Lung (tissue), 12 donors: Measurements from ENCODE around the gene GINS3. TPM values are rescaled to one million over a fixed set of nuclear protein-coding genes. Genes with fewer than 3 reads are reported as not detected.

Experiments
- ATAC-seq: fragments of 200-7000 bp; cut with Tn5 transposase; one replicate; pipeline ENCODE4 v1.9.1; 2020; ENCODE audit warnings: moderate number of reproducible peaks; ENCODE audit not compliant: insufficient read depth, low FRiP score
- DNase-seq, 3 donors: peaks; one replicate each; pipeline ENCODE4 v3.0.0-alpha.2; 2013 to 2017
- H3K27ac ChIP-seq, 2 donors: one replicate each; pipeline ENCODE4 v1.5.1; 2013; ENCODE audit warnings: mild to moderate bottlenecking in 2 of 2, moderate library complexity in 2 of 2, control low read depth in 1 of 2, inconsistent platforms in 1 of 2, low read depth in 1 of 2, low read length in 1 of 2
- H3K27me3 ChIP-seq, 3 donors: one replicate each; pipeline ENCODE4 v1.5.1; 2013; ENCODE audit warnings: low read length in 2 of 3; ENCODE audit not compliant: control insufficient read depth in 3 of 3, insufficient read depth in 3 of 3
- H3K36me3 ChIP-seq, 4 donors: one replicate each; pipeline ENCODE4 v1.5.1; 2013; ENCODE audit warnings: low read length in 4 of 4, mild to moderate bottlenecking in 1 of 4, moderate library complexity in 1 of 4; ENCODE audit not compliant: control insufficient read depth in 4 of 4, insufficient read depth in 4 of 4
- H3K4me1 ChIP-seq, 5 donors: one replicate each; pipeline ENCODE4 v1.5.1; 2013; ENCODE audit warnings: low read length in 5 of 5, mild to moderate bottlenecking in 2 of 5, moderate library complexity in 1 of 5; ENCODE audit not compliant: control insufficient read depth in 5 of 5, insufficient read depth in 5 of 5
- H3K4me3 ChIP-seq: one replicate; pipeline ENCODE4 v1.5.1; 2013; ENCODE audit warnings: mild to moderate bottlenecking, control low read depth, moderate library complexity
- H3K9ac ChIP-seq, 2 donors: one replicate each; pipeline ENCODE4 v1.5.1; 2013; ENCODE audit warnings: low read length in 2 of 2, control low read depth in 1 of 2; ENCODE audit not compliant: insufficient read depth in 1 of 2
- H3K9me3 ChIP-seq, 4 donors: one replicate each; pipeline ENCODE4 v1.5.1; 2013; ENCODE audit warnings: low read length in 3 of 4, mild to moderate bottlenecking in 1 of 4, moderate library complexity in 1 of 4; ENCODE audit not compliant: control insufficient read depth in 4 of 4, insufficient read depth in 3 of 4
- CTCF ChIP-seq: IDR thresholded peaks from 2 replicates; pipeline ENCODE4 v1.5.1; 2012; ENCODE audit warnings: mild to moderate bottlenecking; ENCODE audit errors: control extremely low read depth, extremely low read depth
- WGBS, 2 donors: extraction: QIAGEN DNeasy Blood & Tissue Kit; methylation state at CpG; one replicate each; pipeline ENCODE4 v1.1.7; 2013; 5-methylcytosine and 5-hydroxymethylcytosine counted together
- polyA plus RNA-seq, 2 donors: library from polyadenylated mRNA; stranded (reverse); fragments of 200-250 nt; gene quantifications; one replicate each; pipeline ENCODE4 v1.2.1, GENCODE V29; 2013
- total RNA-seq, 2 donors: library from RNA; depleted of rRNA in 1 of 2; stranded (reverse); fragments of >200 nt in 1 of 2; gene quantifications; one replicate each; pipeline ENCODE4 v1.2.1, GENCODE V29; 2014 to 2021
- donor health status: control.
- donor health status: control.
- donor health status: Bipolar disorder and iron deficiency.
- donor health status: healthy.
- donor health status: DM: yes; HTN: yes; CAD: no.

GINS3 gene
- total and polyA plus RNA-seq, 4 donors, result 2.7 to 5.1 (median 3.4) TPM

- DNase-seq (no peak), ATAC-seq (no peak)
- 84 to 85% methylated on average over 6 of the region's 6 CpGs for WGBS, 2 donors
- no peaks in the 10 kb centered on the region for H3K36me3 ChIP-seq
- H3K27me3 ChIP-seq, result no peaks in the 10 kb centered on the region
- peaks cover 0 to 3% (median 0%) of the 10 kb centered on the region in 5 donors for H3K4me1 ChIP-seq
- no peak overlapping the region for H3K27ac ChIP-seq
- H3K9ac ChIP-seq, result no peak overlapping the region
- no peaks in the 10 kb centered on the region for H3K9me3 ChIP-seq
- TF ChIP-seq CTCF, result no peak
- H3K4me3 ChIP-seq, result no peak overlapping the region
Measured at GRCh38 chr16:58430718-58431117, 38.4 kb downstream of the GINS3 start.

- Histone ChIP-seq H3K9ac (no peak overlapping the region), H3K27ac (peak overlapping the region in 1 of 2 donors; percentile 25), H3K9me3 (peaks cover 0 to 7% (median 2%) of the 10 kb centered on the region in 4 donors), H3K4me3 (no peak overlapping the region), H3K36me3 (no peaks in the 10 kb centered on the region), H3K27me3 (no peaks in the 10 kb centered on the region), H3K4me1 (no peaks in the 10 kb centered on the region)
- no peak for DNase-seq
- 49 to 63% methylated on average over 4 of the region's 4 CpGs for WGBS, 2 donors
- no peak for TF ChIP-seq CTCF
- no peak for ATAC-seq
Measured at GRCh38 chr16:58433569-58433951, 41.3 kb downstream of the GINS3 start.

- Histone ChIP-seq H3K4me1 (peaks cover 0 to 2% (median 0%) of the 10 kb centered on the region in 5 donors), H3K36me3 (no peaks in the 10 kb centered on the region), H3K4me3 (no peak overlapping the region), H3K9ac (no peak overlapping the region), H3K27ac (no peak overlapping the region), H3K9me3 (peaks cover 0 to 7% (median 2%) of the 10 kb centered on the region in 4 donors), H3K27me3 (no peaks in the 10 kb centered on the region)
- WGBS, 2 donors, result 83 to 89% methylated on average over 2 of the region's 2 CpGs
- DNase-seq, result no peak
- TF ChIP-seq CTCF, result no peak
- ATAC-seq, result no peak
Measured at GRCh38 chr16:58435779-58436178, 43.5 kb downstream of the GINS3 start.

- H3K27me3 ChIP-seq, result no peaks in the 10 kb centered on the region
- ATAC-seq (no peak), DNase-seq (no peak)
- no peak overlapping the region for H3K27ac ChIP-seq
- no peaks in the 10 kb centered on the region for H3K36me3 ChIP-seq
- H3K4me1 ChIP-seq, result peaks cover 0 to 2% (median 0%) of the 10 kb centered on the region in 5 donors
- no peak for TF ChIP-seq CTCF
- H3K9me3 ChIP-seq, result peaks cover 0 to 7% (median 2%) of the 10 kb centered on the region in 4 donors
- no peak overlapping the region for H3K9ac ChIP-seq
- H3K4me3 ChIP-seq, result no peak overlapping the region
- 68 to 79% methylated on average over 3 of the region's 3 CpGs for WGBS, 2 donors
Measured at GRCh38 chr16:58440131-58440530, 47.9 kb downstream of the GINS3 start.
